ENCODE measurements around the gene SALL2.

SALL2 gene

DNA sequence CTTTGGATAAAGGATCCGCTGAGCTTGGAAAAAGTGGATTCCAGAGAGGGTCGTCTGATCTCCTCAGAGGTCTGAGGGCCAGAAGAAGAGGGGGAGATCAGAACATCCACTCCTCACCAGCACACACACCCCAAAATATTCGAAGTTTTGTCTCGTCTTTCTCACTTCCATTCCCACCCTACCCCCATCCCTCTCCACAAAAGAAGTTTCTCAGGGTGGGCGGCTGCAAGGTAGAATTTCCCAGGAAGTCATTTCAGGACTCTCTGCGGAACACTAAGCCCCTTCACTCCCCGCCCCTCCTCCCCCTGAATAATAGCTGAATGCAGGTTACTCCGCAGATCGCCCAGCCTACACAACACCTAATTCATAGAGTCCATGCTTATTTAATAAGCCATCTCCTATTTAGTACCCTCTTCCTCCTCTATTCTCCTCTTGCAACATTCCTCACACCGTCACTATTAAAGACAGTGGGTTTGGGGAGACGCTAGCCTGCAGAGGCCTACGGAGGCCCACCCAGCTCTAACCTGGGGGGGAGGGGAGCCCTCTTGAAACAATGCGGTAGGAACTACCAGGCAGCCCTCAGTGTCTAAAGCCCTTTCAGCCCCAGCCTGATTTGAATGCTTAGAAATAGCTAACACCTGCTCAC lies 649 bp upstream of the SALL2 start:
- Histone ChIP-seq H3K36me3 (ENCODE audit: control insufficient read depth in 1 of 2, insufficient read depth in 2 of 2, low read length in 2 of 2) (peaks cover 0 to 14% of the 10 kb centered on the region in 2 donors), H3K4me1 (ENCODE audit: control insufficient read depth in 1 of 2, insufficient read depth in 2 of 2, low read length in 2 of 2) (peaks cover 0 to 40% of the 10 kb centered on the region in 2 donors), H3K27me3 (ENCODE audit: low read depth, low read length) (no peaks in the 10 kb centered on the region), H3K27ac (ENCODE audit: low read length) (peak overlapping the region; percentile 39), H3K4me3 (ENCODE audit: low read depth in 1 of 2, low read length in 2 of 2) (peak overlapping the region; percentile 67 to 86), H3K9me3 (ENCODE audit: control insufficient read depth in 1 of 2, low read length in 2 of 2) (no peaks in the 10 kb centered on the region)

DNA sequence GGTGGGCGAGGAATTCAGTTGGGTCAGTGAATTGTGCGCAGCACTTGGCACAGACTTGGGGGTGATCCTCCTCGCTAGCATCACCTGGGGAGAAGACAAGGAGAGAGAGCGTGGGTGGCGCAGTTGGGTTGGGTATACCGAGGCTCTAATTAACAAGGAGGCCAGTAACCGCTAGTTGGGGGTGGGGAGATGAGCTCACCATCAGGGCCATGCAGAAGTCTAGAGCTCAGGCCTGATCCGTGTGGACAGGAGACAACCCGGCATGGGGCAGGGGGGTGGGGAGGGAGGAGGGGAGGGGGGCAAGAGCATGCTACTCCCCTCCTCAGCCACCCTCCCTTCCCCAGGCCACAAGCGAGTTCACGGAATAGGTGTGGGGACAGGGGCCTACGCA lies 580 bp downstream of the SALL2 start:
- Histone ChIP-seq H3K9me3 (ENCODE audit: control insufficient read depth in 1 of 2, low read length in 2 of 2) (no peaks in the 10 kb centered on the region), H3K27me3 (ENCODE audit: low read depth, low read length) (no peaks in the 10 kb centered on the region), H3K27ac (ENCODE audit: low read length) (no peak overlapping the region), H3K4me1 (ENCODE audit: control insufficient read depth in 1 of 2, insufficient read depth in 2 of 2, low read length in 2 of 2) (peaks cover 0 to 49% of the 10 kb centered on the region in 2 donors), H3K36me3 (ENCODE audit: control insufficient read depth in 1 of 2, insufficient read depth in 2 of 2, low read length in 2 of 2) (peaks cover 0 to 14% of the 10 kb centered on the region in 2 donors), H3K4me3 (ENCODE audit: low read depth in 1 of 2, low read length in 2 of 2) (peak overlapping the region; percentile 67 to 86)

DNA sequence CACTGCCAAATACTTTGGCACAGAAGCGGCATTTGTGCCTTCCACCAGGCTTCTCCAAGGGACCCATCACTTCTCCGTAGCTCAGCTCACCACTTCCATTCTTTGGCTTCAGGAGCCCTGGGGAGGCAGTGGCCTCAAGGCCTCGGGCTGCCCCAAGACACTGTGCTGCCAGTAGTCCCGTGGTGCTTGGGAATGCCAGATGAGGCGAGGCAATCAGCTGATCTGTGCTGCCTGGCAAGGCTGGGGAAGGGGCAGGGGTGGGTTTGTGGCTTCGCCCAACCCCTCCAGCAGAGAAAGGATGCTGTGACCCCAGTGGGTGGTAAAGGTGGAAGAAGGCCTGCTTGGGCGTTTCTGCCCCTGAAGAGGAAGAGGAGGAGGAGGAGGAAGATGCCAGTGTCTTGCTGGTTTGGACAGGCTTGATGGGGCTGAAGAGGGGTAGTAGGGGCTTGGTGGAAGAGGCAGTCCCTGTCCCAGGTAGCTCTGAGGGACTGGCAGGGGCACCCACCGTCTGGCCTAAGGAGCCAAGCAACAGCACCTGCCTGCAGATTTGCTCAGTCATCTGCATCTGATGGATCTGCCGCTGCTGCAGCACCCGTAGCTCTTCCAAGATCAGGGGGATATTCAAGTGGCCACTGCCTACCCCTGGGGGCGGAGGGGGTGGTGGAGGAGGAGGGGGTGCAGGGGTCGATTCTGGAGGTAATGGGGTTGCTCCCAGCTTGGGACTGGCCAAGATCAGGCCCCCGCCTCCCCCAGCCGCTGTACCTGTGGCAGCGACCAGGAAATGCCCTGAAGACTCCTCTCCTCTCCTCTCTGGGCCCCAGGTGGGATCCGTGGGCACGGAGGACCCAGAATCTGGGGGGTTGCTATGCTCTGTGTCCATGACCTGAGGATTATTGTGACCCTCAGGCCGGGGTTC lies 1.3 kb downstream of the SALL2 start:
- H3K27me3 ChIP-seq (ENCODE audit: low read depth, low read length), result no peaks in the 10 kb centered on the region
- peaks cover 0 to 49% of the 10 kb centered on the region in 2 donors for H3K4me1 ChIP-seq (ENCODE audit: control insufficient read depth in 1 of 2, insufficient read depth in 2 of 2, low read length in 2 of 2)
- H3K9me3 ChIP-seq (ENCODE audit: control insufficient read depth in 1 of 2, low read length in 2 of 2), result no peaks in the 10 kb centered on the region
- peaks cover 0 to 14% of the 10 kb centered on the region in 2 donors for H3K36me3 ChIP-seq (ENCODE audit: control insufficient read depth in 1 of 2, insufficient read depth in 2 of 2, low read length in 2 of 2)
- H3K27ac ChIP-seq (ENCODE audit: low read length), result no peak overlapping the region
- H3K4me3 ChIP-seq (ENCODE audit: low read depth in 1 of 2, low read length in 2 of 2), result peak overlapping the region; percentile 67 to 86

DNA sequence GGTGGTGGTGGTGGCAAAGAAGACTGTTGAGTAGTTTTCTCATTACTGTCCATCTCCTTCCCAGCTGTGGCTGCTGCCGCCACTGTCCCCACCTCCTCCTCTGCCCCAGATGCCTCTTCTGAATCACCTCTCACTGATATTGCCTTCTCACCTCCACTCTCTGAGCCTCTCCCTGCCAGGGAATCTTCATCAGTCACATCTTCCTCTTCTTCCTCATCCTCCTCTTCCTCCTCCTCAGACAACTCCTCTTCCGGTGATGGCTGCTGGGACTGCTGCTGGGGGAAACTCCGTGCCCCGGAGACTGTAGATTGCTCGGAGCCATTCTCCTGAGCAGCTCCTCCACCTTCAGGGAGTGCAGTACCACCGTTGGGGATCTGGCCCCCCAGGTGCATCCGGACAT lies 2.9 kb downstream of the SALL2 start:
- Histone ChIP-seq H3K36me3 (ENCODE audit: control insufficient read depth in 1 of 2, insufficient read depth in 2 of 2, low read length in 2 of 2) (peaks cover 0 to 14% of the 10 kb centered on the region in 2 donors), H3K27ac (ENCODE audit: low read length) (no peak overlapping the region), H3K4me1 (ENCODE audit: control insufficient read depth in 1 of 2, insufficient read depth in 2 of 2, low read length in 2 of 2) (peaks cover 3 to 49% of the 10 kb centered on the region in 2 donors), H3K4me3 (ENCODE audit: low read depth in 1 of 2, low read length in 2 of 2) (no peak overlapping the region), H3K9me3 (ENCODE audit: control insufficient read depth in 1 of 2, low read length in 2 of 2) (no peaks in the 10 kb centered on the region), H3K27me3 (ENCODE audit: low read depth, low read length) (no peaks in the 10 kb centered on the region)

DNA sequence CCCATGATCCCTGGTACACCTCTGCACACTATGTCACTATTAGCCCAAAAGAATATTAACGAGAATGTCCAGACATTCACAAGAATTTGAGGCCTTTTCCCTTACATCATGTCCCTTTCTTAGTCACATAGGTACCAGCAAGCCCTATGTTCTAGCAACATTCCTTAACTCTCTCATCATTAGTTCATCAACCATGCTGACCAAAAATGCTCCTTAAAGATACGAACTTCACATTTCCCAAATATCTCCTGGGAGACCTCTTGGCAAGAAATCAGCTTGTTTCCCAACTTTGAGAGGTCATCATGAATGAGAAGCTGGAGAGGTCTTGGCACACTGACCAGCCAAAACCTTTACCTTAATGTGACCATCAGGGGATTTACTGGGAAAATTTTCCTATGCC lies 4.6 kb downstream of the SALL2 start:
- Histone ChIP-seq H3K9me3 (ENCODE audit: control insufficient read depth in 1 of 2, low read length in 2 of 2) (no peaks in the 10 kb centered on the region), H3K4me3 (ENCODE audit: low read depth in 1 of 2, low read length in 2 of 2) (no peak overlapping the region), H3K27me3 (ENCODE audit: low read depth, low read length) (no peaks in the 10 kb centered on the region), H3K36me3 (ENCODE audit: control insufficient read depth in 1 of 2, insufficient read depth in 2 of 2, low read length in 2 of 2) (peaks cover 0 to 14% of the 10 kb centered on the region in 2 donors), H3K27ac (ENCODE audit: low read length) (no peak overlapping the region), H3K4me1 (ENCODE audit: control insufficient read depth in 1 of 2, insufficient read depth in 2 of 2, low read length in 2 of 2) (peaks cover 4 to 40% of the 10 kb centered on the region in 2 donors)

DNA sequence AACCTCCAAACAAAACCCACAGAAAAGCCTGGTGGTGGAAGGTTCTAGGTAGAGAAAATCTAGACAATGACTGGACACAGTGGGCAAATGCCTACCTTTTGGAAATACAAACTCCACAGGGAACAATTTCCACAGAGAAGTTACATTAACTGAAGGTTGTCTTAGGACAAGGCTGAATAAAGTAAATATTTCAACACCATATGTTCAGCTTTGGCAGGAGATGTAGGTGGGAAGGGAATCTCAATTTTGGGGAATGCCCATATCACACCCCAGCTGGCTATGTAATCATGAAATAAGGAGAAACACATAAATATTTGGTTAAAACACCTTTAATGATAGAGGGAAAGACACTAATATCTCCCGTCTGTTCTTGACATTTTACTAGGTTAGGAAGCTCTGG lies 5.4 kb downstream of the SALL2 start:
- peaks cover 4 to 40% of the 10 kb centered on the region in 2 donors for H3K4me1 ChIP-seq (ENCODE audit: control insufficient read depth in 1 of 2, insufficient read depth in 2 of 2, low read length in 2 of 2)
- peaks cover 0 to 14% of the 10 kb centered on the region in 2 donors for H3K36me3 ChIP-seq (ENCODE audit: control insufficient read depth in 1 of 2, insufficient read depth in 2 of 2, low read length in 2 of 2)
- no peak overlapping the region for H3K27ac ChIP-seq (ENCODE audit: low read length)
- no peak overlapping the region for H3K4me3 ChIP-seq (ENCODE audit: low read depth in 1 of 2, low read length in 2 of 2)
- no peaks in the 10 kb centered on the region for H3K9me3 ChIP-seq (ENCODE audit: control insufficient read depth in 1 of 2, low read length in 2 of 2)
- no peaks in the 10 kb centered on the region for H3K27me3 ChIP-seq (ENCODE audit: low read depth, low read length)

DNA sequence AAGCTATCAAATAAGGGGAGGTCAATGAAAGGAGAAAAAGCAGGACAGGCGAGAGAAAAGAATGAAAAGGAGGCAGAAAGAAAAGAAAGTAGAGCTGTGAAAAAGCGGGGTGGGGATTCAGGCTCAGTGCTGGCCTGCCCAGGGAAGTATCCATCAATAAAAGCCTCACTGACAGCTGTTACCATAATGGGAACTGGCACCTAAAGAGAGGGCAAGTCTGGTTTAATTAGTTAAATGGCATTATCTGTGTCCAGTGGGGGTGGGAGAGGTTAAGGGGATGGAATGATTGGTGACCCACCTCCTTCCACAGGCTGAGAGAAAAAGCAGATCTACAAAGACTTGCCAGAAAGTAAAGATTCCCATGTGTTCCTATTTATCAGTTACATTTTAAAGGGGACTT lies 7.4 kb downstream of the SALL2 start:
- H3K9me3 ChIP-seq (ENCODE audit: control insufficient read depth in 1 of 2, low read length in 2 of 2), result no peaks in the 10 kb centered on the region

DNA sequence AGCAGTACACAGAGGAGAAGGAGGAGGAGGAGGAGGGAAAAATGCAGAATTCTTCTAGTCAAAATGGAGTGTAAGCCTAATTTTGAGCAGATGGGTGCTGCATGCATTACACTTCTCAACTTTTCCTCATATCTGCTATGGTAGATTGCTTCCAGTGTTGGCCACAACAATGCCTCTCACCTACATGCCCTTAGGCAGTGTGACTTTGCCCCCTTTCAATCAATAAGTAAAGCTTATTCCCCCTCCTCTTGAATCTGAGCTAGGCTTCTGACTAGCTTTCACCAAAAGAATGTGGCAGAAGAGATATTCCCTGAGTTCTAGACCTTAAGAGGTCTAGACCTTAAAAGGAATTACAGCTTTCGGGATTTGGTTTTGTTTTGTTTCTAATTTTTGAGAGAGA lies 11.8 kb downstream of the SALL2 start:
- Histone ChIP-seq H3K36me3 (ENCODE audit: control insufficient read depth in 1 of 2, insufficient read depth in 2 of 2, low read length in 2 of 2) (no peaks in the 10 kb centered on the region), H3K4me3 (ENCODE audit: low read depth in 1 of 2, low read length in 2 of 2) (no peak overlapping the region), H3K4me1 (ENCODE audit: control insufficient read depth in 1 of 2, insufficient read depth in 2 of 2, low read length in 2 of 2) (peaks cover 9 to 20% of the 10 kb centered on the region in 2 donors), H3K27ac (ENCODE audit: low read length) (no peak overlapping the region), H3K27me3 (ENCODE audit: low read depth, low read length) (no peaks in the 10 kb centered on the region), H3K9me3 (ENCODE audit: control insufficient read depth in 1 of 2, low read length in 2 of 2) (no peaks in the 10 kb centered on the region)

More for the DNA sequence above, 7.4 kb downstream of the SALL2 start:
- Histone ChIP-seq H3K36me3 (ENCODE audit: control insufficient read depth in 1 of 2, insufficient read depth in 2 of 2, low read length in 2 of 2) (peaks cover 0 to 9% of the 10 kb centered on the region in 2 donors), H3K4me1 (ENCODE audit: control insufficient read depth in 1 of 2, insufficient read depth in 2 of 2, low read length in 2 of 2) (peaks cover 4 to 23% of the 10 kb centered on the region in 2 donors), H3K27ac (ENCODE audit: low read length) (peak overlapping the region; percentile 6), H3K4me3 (ENCODE audit: low read depth in 1 of 2, low read length in 2 of 2) (no peak overlapping the region), H3K27me3 (ENCODE audit: low read depth, low read length) (no peaks in the 10 kb centered on the region)

DNA sequence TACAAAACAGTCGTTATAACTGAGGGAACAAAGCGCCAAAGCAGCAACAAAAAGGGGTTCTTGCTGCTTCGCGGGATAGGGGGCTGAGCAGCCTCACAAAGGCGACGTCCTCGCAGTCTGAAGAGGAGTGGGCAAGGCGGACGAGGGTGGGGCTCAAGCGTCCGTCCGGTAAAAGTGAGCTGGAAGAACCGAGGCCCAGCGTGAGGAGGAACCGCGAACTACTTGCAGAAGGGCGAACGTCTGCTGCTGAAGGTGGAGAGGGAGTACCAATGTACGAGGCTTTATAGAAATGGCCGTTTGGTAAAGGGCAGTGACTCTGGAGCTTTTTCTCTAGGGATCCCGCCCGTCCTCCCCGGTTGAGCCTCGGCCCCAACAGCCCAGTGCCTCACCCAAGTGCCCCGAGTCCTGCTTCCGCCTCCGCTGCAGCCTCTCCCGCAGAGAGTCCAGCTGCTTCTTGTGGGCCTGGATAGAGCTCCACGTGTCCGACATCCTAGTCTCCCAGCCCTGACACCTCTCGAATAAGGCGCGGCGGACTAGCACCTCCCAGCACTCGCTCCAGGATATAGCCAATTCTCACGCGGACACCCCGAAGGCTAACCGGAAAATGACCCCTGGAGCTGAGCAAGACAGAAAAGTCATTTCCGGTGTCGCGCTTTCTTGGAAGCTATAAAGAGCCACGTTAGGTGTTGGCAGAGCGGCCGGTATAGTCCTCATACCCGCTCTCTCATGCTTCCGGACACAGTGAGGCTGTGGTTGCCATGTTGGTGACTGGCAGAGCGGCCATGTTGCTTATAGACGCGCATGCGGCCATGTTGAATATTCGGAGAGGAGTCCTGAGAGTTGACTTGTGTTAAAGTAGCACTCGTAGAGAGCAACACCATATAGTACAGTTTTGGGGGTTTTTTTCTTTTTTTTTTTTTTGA lies 15.2 kb downstream of the SALL2 start, which contains the start of gene METTL3:
TSS of gene METTL3 (minus strand) at position 606 of the 923 bp plus-strand sequence. CDS start at position 489, 117 bp downstream.
- H3K4me3 ChIP-seq (ENCODE audit: low read depth in 1 of 2, low read length in 2 of 2), result peak within 1 kb of the TSS; percentile 90 to 97
- no peaks in the 10 kb centered on the region for H3K36me3 ChIP-seq (ENCODE audit: control insufficient read depth in 1 of 2, insufficient read depth in 2 of 2, low read length in 2 of 2)
- H3K27ac ChIP-seq (ENCODE audit: low read length), result peak within 1 kb of the TSS; percentile 92
- peaks cover 6 to 25% of the 10 kb centered on the region in 2 donors for H3K4me1 ChIP-seq (ENCODE audit: control insufficient read depth in 1 of 2, insufficient read depth in 2 of 2, low read length in 2 of 2)
- H3K27me3 ChIP-seq (ENCODE audit: low read depth, low read length), result no peaks in the 10 kb centered on the region
- H3K9me3 ChIP-seq (ENCODE audit: control insufficient read depth in 1 of 2, low read length in 2 of 2), result no peaks in the 10 kb centered on the region

DNA sequence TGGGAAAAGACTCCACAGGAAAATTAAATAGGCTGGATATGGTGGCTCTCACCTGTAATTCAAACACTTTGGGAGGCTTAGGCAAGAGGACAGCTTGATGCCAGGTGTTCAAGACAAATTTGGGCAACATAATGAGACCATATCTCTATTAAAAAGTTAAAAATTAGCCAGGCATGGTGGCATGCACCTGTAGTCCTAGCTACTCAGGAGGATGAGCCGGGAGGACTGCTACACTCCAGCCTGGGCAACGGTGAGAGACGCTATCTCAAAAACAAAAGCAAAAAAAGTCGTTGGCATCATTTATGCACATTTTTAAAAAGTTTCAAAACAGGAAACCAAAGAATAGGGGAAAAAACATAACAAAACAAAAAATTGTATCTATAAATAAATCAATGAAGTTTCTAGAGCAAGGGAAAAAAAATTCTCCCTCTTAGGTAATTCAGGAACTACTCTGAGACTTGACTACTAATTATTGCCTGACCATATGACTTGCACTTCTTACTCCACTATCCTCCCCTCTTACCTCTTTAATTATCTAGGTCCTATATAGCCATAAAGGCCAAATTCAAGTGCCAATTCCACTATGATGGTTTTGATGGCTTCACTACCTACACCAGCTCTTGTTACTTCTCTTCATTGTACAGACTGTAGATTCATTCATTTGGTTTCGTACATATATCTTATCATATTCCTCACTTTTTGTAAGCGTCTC lies 16.6 kb downstream of the SALL2 start:
- Histone ChIP-seq H3K36me3 (ENCODE audit: control insufficient read depth in 1 of 2, insufficient read depth in 2 of 2, low read length in 2 of 2) (no peaks in the 10 kb centered on the region), H3K4me3 (ENCODE audit: low read depth in 1 of 2, low read length in 2 of 2) (peak overlapping the region; percentile 90 to 97), H3K27ac (ENCODE audit: low read length) (no peak overlapping the region), H3K27me3 (ENCODE audit: low read depth, low read length) (no peaks in the 10 kb centered on the region), H3K4me1 (ENCODE audit: control insufficient read depth in 1 of 2, insufficient read depth in 2 of 2, low read length in 2 of 2) (peaks cover 6 to 25% of the 10 kb centered on the region in 2 donors), H3K9me3 (ENCODE audit: control insufficient read depth in 1 of 2, low read length in 2 of 2) (no peaks in the 10 kb centered on the region)

Data from muscle layer of duodenum (tissue), 2 donors.